Measurements from ENCODE around the gene ATF1. TPM values are rescaled to one million over a fixed set of nuclear protein-coding genes. Genes with fewer than 3 reads are reported as not detected.
A peak's percentile ranks its signal among the peaks of the same experiment; 100 is the strongest.

The ATF1 gene
- total and polyA plus RNA-seq, 2 of the 8 experiments (the other 6 are each of a cell fraction or from before 2014, with no cell fraction given), result 23.2 to 41.8 TPM

DNA sequence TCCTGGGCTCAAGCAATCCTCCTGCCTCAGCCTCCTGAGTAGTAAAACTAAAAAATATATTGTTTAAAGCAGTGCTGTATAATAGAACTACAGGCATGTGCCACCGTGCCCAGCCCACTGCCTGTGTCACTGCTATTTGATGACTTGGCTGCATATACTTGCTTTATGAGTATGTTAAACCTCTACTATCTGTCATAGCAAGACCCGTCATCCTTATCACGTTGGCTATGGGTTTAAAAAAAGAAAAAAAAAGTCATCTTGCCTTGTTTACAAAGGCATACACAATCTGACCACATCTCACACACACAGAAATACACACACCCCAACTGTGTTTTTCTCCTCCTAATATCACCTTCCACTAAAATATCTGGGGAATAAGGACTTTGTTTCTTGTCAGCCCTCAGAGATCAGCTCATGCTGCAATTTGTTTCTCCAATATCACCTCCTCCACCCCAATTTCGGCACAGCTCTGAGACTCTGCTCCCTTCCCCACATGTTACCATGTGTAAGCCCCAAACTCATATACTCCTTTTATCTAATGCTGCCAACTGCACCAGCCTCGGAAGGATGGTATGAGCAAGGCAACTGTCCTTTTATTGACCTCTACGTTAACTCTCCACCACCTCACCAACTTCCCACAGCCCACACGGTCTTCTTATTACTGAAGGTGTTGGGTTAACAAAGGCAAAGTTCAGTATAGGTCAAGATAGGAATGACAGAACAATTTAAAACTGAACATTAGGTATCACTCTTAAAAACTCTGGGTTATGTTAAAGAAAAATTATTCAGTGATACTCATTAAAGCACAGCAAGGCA, 78.0 kb downstream of the ATF1 start:
- FAIRE-seq, result no peak
- Histone ChIP-seq H4K5ac (ENCODE audit: insufficient read length, low read depth, low read length) (no peak overlapping the region), H3K27ac (ENCODE audit: low read depth, low read length) (no peak overlapping the region), H3K4ac (replicated peaks; ENCODE audit: insufficient read length, low read depth, low read length) (no peak overlapping the region), H2BK5ac (ENCODE audit: low read depth, low read length) (no peak overlapping the region), H3K14ac (ENCODE audit: insufficient read length) (no peak overlapping the region), H2BK20ac (ENCODE audit: low read length) (no peak overlapping the region), H4K20me1 (replicated peaks in 1 of 2; ENCODE audit: control insufficient read depth in 1 of 2, insufficient read depth in 2 of 2, low read length in 2 of 2) (no peaks in the 10 kb centered on the region), H3K4me2 (ENCODE audit: insufficient read depth in 1 of 2, low read depth in 2 of 2, low read length in 2 of 2) (peak overlapping the region in 1 of 2 experiments; percentile 63; a peak in 1 of 4 replicates), H3K4me3 (ENCODE audit: extremely low read depth in 1 of 4, insufficient read depth in 2 of 4, low read depth in 3 of 4, low read length in 4 of 4) (peak overlapping the region in 1 of 4 experiments; percentile 48; a peak in 1 of 8 replicates), H3K79me2 (ENCODE audit: control insufficient read depth in 1 of 2, insufficient read depth in 2 of 2, low read length in 2 of 2) (no peaks in the 10 kb centered on the region), H2BK15ac (ENCODE audit: low read length) (peak overlapping the region; percentile 20; the same call in 1 of the 2 replicates), H3K27me3 (replicated peaks in 1 of 4; ENCODE audit: control insufficient read depth in 3 of 4, extremely low read depth in 1 of 4, insufficient read depth in 3 of 4, low read length in 3 of 4) (no peaks in the 10 kb centered on the region; a peak in 1 of 7 replicates), H4K8ac (ENCODE audit: extremely low read depth, insufficient read depth, low read length) (no peak overlapping the region), H4K91ac (replicated peaks; ENCODE audit: insufficient read length, low read length) (no peak overlapping the region), H3K23ac (ENCODE audit: insufficient read length) (no peak overlapping the region), H2BK120ac (replicated peaks; ENCODE audit: low read depth, low read length) (no peak overlapping the region), H3K56ac (replicated peaks; ENCODE audit: insufficient read length, low read depth, low read length) (no peak overlapping the region), H3K18ac (ENCODE audit: extremely low read depth, low read length) (peak overlapping the region; percentile 83; the same call in 1 of the 2 replicates), H3K79me1 (ENCODE audit: low read depth, low read length) (no peaks in the 10 kb centered on the region), H3K9me3 (ENCODE audit: insufficient read depth in 2 of 2, low read depth in 1 of 2, low read length in 1 of 2) (peaks cover 5 to 6% of the 10 kb centered on the region in 2 experiments; a peak in 2 of 4 replicates), H2BK12ac (ENCODE audit: low read depth, low read length) (no peak overlapping the region), H3K9ac (replicated peaks in 1 of 4; ENCODE audit: extremely low read depth in 1 of 4, low read depth in 3 of 4, low read length in 3 of 4) (no peak overlapping the region), H2AFZ (ENCODE audit: low read length) (no peak overlapping the region), H2AK5ac (ENCODE audit: low read depth, low read length) (no peak overlapping the region), H3K4me1 (replicated peaks in 1 of 4; ENCODE audit: control insufficient read depth in 3 of 4, insufficient read depth in 4 of 4, low read length in 3 of 4) (no peaks in the 10 kb centered on the region; a peak in 1 of 7 replicates), H3K36me3 (ENCODE audit: control insufficient read depth in 2 of 4, insufficient read depth in 4 of 4, low read length in 3 of 4) (no peaks in the 10 kb centered on the region), H3K23me2 (ENCODE audit: low read depth, low read length) (no peaks in the 10 kb centered on the region)
- ChIA-PET POLR2A (ENCODE audit: partially characterized antibody) (no interaction called here), CTCF (ENCODE audit: partially characterized antibody) (interaction anchor here (0.6 to 1.5 kb wide), 4 partner anchors 13 to 1837 kb away, joined by 3 read pairs; no protein-coding TSS in a partner anchor)
- TF ChIP-seq BRCA1 (IDR thresholded peaks at IDR 0.05; ENCODE audit: low read depth, low read length) (no peak), SP1 (IDR thresholded peaks at IDR 0.05; ENCODE audit: low read depth, low read length) (no peak), JUN (IDR thresholded peaks at IDR 0.05; ENCODE audit: low read depth, low read length) (no peak)
- 66% methylated on average over 7 of the region's 7 CpGs; no CpG with 5 or more reads in 1 of the 2 experiments for WGBS, 2 experiments (ENCODE audit: extremely low coverage in 1 of 2, insufficient coverage in 1 of 2, insufficient read length in 1 of 2, insufficient replicate concordance in 2 of 2, low coverage in 1 of 2, low lambda C conversion rate in 2 of 2, missing lambda C conversion rate in 1 of 2)
- no peak for DNase-seq (ENCODE audit: low read depth in 1 of 2, low spot score in 2 of 2)
